Stomach (tissue), 9 donors: ENCODE measurements around the gene TCTN3. TPM values are rescaled to one million over a fixed set of nuclear protein-coding genes. Genes with fewer than 3 reads are reported as not detected.

ENCODE experiments used
- DNase-seq, 2 donors: peaks; one replicate each; pipeline versions ENCODE4 v3.0.0 to v3.0.0-alpha.2; 2013 to 2019
- H3K27ac ChIP-seq, 5 donors: fragments of 200-600 bp in 4 of 5; sonication (generic) in 4 of 5; one replicate each; pipeline ENCODE4 v1.5.1; 2013 to 2019; ENCODE audit warnings: mild to moderate bottlenecking in 1 of 5, moderate library complexity in 1 of 5
- H3K27me3 ChIP-seq, 3 donors: fragments of 200-600 bp; sonication (generic); one replicate each; pipeline ENCODE4 v1.5.1; 2017 to 2019; ENCODE audit warnings: mixed run types in 1 of 3
- H3K36me3 ChIP-seq, 4 donors: fragments of 200-600 bp; sonication (generic); 1 replicate in 3 of 4; 2 replicates in 1 of 4; pipeline ENCODE4 v1.5.1; 2016 to 2019
- H3K4me1 ChIP-seq, 4 donors: fragments of 200-600 bp; sonication (generic); one replicate each; pipeline ENCODE4 v1.5.1; 2016 to 2019
- H3K4me3 ChIP-seq, 4 donors: fragments of 200-600 bp; sonication (generic) in 3 of 4; one replicate each; pipeline ENCODE4 v1.5.1; 2016 to 2019; ENCODE audit warnings: mild to moderate bottlenecking in 1 of 4
- H3K9me3 ChIP-seq, 4 donors: fragments of 200-600 bp; sonication (generic); one replicate each; pipeline ENCODE4 v1.5.1; 2016 to 2019
- EP300 ChIP-seq: sonication (generic); formaldehyde crosslinking; IDR thresholded peaks from one replicate; pipeline ENCODE4 v1.6.1; 2017; ENCODE audit warnings: antibody characterized with exemption
- POLR2A ChIP-seq, 4 donors: fragments of 450-650 bp; IDR thresholded peaks; one replicate each; pipeline ENCODE4 v1.6.1; 2016; ENCODE audit warnings: antibody characterized with exemption in 4 of 4, control low read depth in 2 of 4, mild to moderate bottlenecking in 1 of 4, moderate library complexity in 1 of 4
- POLR2AphosphoS5 ChIP-seq, 3 donors: sonication (generic); formaldehyde crosslinking; IDR thresholded peaks; one replicate each; pipeline ENCODE4 v1.6.1; 2016; ENCODE audit warnings: antibody characterized with exemption in 3 of 3
- WGBS, 5 donors: extraction: QIAGEN DNeasy Blood & Tissue Kit in 3 of 5; methylation state at CpG; one replicate each; pipeline versions ENCODE4 v1.1.5 to v1.1.7; 2013 to 2018; 5-methylcytosine and 5-hydroxymethylcytosine counted together
- intact Hi-C: fragments of 100-400 bp; cut with DNase I; formaldehyde crosslinking; loops from one replicate; pipeline ENCODE4 v1.15.1; 2023; ENCODE audit warnings: low total_unique reads
- polyA plus RNA-seq, 3 donors: library from polyadenylated mRNA; stranded (reverse); fragments of 200-250 nt; gene quantifications; one replicate each; pipeline ENCODE4 v1.2.3, GENCODE V29; 2013
- total RNA-seq, 5 donors: library from RNA; depleted of rRNA; stranded (reverse); fragments of >200 nt; gene quantifications; one replicate each; pipeline versions ENCODE4 v1.1.0 to v1.2.3, GENCODE V29; 2014 to 2016
- TF ChIP-seq, protein P1 (sequence below), 7 experiments: fragments of 450-650 bp in 4 of 7; fragments of 200-600 bp in 3 of 7; sonication (generic) in 3 of 7; IDR thresholded peaks; one replicate each; pipeline ENCODE4 v1.5.1; 2016 to 2019; ENCODE audit warnings: antibody characterized with exemption in 7 of 7, control low read depth in 2 of 7, mild to moderate bottlenecking in 1 of 7
- donor health status: healthy with polysubstance abuse.
- donor health status: Bipolar disorder and iron deficiency.
- donor health status: healthy.

TCTN3 gene
- total and polyA plus RNA-seq, 8 donors, result 1.2 to 31.6 (median 9.7) TPM

DNA sequence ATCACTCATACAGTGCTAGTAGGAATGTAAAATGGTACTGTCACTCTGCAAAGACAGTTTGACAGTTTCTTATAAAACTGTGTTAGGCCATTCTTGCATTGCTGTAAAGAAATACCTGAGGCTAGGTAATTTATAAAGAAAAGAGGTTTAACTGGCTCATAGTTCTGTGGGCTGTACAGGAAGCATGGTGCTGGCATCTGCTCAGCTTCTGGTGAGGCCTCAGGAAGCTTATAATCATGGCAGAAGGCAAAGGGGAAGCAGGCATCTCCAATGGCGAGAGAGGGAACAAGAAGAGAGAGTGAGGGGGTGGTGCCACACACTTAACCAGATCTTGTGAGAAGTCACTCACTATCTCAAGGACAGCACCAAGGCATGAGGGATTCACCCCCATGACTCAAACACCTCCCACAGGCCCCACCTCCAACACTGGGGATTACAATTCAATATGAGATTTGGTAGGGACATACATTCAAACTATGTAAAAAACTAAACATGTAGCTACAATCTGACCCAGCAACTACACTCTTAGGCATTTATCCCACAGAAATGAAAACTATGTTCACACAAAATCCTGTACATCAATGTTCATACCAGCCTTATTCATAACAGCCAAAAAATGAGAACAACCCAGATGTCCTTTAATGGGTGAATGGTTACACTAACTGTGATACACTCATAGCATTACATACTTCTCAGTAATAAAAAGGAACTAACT is 42.2 kb downstream of the TCTN3 start:
- Histone ChIP-seq H3K27ac (no peak overlapping the region), H3K4me1 (peaks cover 0 to 32% (median 23%) of the 10 kb centered on the region in 4 donors), H3K4me3 (no peak overlapping the region), H3K36me3 (peaks cover 18 to 61% (median 55%) of the 10 kb centered on the region in 4 donors), H3K27me3 (no peaks in the 10 kb centered on the region), H3K9me3 (peaks cover 0 to 6% (median 0%) of the 10 kb centered on the region in 4 donors)
- no peak for DNase-seq
- intact Hi-C loops, result no loop called here
- TF ChIP-seq EP300 (no peak), POLR2A (IDR thresholded peaks at IDR 0.05) (no peak), POLR2AphosphoS5 (IDR thresholded peaks at IDR 0.05) (no peak)
- TF ChIP-seq, protein P1, sequence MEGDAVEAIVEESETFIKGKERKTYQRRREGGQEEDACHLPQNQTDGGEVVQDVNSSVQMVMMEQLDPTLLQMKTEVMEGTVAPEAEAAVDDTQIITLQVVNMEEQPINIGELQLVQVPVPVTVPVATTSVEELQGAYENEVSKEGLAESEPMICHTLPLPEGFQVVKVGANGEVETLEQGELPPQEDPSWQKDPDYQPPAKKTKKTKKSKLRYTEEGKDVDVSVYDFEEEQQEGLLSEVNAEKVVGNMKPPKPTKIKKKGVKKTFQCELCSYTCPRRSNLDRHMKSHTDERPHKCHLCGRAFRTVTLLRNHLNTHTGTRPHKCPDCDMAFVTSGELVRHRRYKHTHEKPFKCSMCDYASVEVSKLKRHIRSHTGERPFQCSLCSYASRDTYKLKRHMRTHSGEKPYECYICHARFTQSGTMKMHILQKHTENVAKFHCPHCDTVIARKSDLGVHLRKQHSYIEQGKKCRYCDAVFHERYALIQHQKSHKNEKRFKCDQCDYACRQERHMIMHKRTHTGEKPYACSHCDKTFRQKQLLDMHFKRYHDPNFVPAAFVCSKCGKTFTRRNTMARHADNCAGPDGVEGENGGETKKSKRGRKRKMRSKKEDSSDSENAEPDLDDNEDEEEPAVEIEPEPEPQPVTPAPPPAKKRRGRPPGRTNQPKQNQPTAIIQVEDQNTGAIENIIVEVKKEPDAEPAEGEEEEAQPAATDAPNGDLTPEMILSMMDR (IDR thresholded peaks at IDR 0.05), result no peak
- WGBS, 5 donors, result 87 to 100% (median 94%) methylated on average over 1 of the region's 1 CpG

DNA sequence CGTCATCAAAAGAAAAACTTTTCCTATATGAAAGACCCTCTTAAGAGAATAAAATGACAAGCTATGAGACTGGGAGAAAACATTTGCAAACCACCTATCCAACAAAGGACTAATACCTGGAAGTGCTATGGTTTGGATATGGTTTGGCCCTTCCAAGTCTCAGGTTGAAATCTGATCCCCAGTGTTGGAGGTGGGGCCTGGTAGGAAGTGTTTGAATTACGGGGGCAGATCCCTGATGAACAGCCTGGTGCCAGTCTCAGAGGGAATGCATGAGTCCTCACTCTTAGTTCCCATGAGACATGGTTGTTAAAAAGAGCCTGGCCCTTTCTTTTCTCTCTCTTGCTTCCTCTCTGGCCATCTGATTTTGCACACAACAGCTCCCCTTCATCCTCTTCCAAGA is 43.5 kb downstream of the TCTN3 start:
- H3K27me3 ChIP-seq, result no peaks in the 10 kb centered on the region
- H3K9me3 ChIP-seq, result peaks cover 0 to 6% (median 0%) of the 10 kb centered on the region in 4 donors
- H3K27ac ChIP-seq, result no peak overlapping the region
- no peak for DNase-seq
- 56 to 76% (median 67%) methylated on average over 2 of the region's 2 CpGs for WGBS, 5 donors
- peaks cover 0 to 34% (median 30%) of the 10 kb centered on the region in 4 donors for H3K4me1 ChIP-seq
- H3K36me3 ChIP-seq, result peaks cover 18 to 72% (median 66%) of the 10 kb centered on the region in 4 donors
- no peak overlapping the region for H3K4me3 ChIP-seq
- TF ChIP-seq POLR2A (IDR thresholded peaks at IDR 0.05) (no peak), POLR2AphosphoS5 (IDR thresholded peaks at IDR 0.05) (no peak), EP300 (no peak)
- TF ChIP-seq, protein P1 (IDR thresholded peaks at IDR 0.05), result no peak
- intact Hi-C loops, result no loop called here

DNA sequence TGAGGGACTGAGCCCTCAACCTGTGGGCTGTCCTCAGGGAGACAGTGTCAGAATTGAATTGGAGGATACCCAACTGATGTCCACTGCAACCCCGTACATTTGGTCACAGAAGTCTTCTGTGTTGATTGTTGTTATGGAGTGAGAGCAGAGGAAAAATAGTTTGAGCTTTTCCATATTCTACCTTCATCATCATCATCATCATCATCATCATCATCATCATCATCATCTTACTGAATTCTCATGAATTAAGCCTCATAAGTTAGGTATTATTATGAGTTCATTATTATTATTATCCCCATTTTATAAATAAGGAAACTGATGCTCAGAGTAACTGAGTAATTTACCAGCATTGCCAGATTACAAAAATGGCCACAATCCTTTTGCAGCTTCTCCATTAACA is 45.6 kb downstream of the TCTN3 start:
- Histone ChIP-seq H3K9me3 (peaks cover 0 to 6% (median 0%) of the 10 kb centered on the region in 4 donors), H3K27ac (no peak overlapping the region), H3K36me3 (peaks cover 18 to 90% (median 71%) of the 10 kb centered on the region in 4 donors), H3K4me1 (peaks cover 0 to 15% (median 12%) of the 10 kb centered on the region in 4 donors), H3K4me3 (no peak overlapping the region), H3K27me3 (no peaks in the 10 kb centered on the region)
- 90 to 98% (median 96%) methylated on average over 1 of the region's 1 CpG for WGBS, 5 donors
- no peak for DNase-seq
- intact Hi-C loops, result no loop called here
- TF ChIP-seq POLR2AphosphoS5 (IDR thresholded peaks at IDR 0.05) (no peak), EP300 (no peak), POLR2A (IDR thresholded peaks at IDR 0.05) (no peak)
- TF ChIP-seq, protein P1 (IDR thresholded peaks at IDR 0.05), result no peak

DNA sequence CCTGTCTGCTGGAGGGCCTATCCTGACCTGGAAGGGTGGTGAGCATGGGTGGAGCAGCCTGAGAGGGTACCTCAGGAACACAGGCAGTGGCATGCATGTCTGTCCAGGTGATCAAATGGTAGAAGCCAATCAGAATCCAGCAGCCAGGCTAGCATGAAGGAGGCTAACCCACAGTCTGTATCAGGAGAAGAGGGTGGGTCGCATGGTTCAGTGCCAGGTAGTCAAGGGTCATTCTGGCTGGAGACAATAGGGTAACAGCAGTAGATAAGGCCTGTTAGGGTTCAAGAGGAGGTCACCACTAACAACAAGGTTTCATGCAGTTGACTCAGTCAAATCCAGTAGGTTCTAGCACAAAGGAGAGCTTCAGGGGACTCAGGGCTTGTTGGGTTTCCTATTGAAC is 47.6 kb downstream of the TCTN3 start:
- Histone ChIP-seq H3K27me3 (no peaks in the 10 kb centered on the region), H3K36me3 (peaks cover 26 to 90% (median 72%) of the 10 kb centered on the region in 4 donors), H3K4me3 (no peak overlapping the region), H3K27ac (no peak overlapping the region), H3K9me3 (no peaks in the 10 kb centered on the region), H3K4me1 (peaks cover 0 to 15% (median 12%) of the 10 kb centered on the region in 4 donors)
- TF ChIP-seq POLR2A (IDR thresholded peaks at IDR 0.05), result no peak
- TF ChIP-seq, protein P1 (IDR thresholded peaks at IDR 0.05), result no peak
- TF ChIP-seq EP300, result no peak
- TF ChIP-seq POLR2AphosphoS5 (IDR thresholded peaks at IDR 0.05), result no peak
- DNase-seq, result peak in 1 of 2 donors; percentile 39
- 49 to 76% (median 57%) methylated on average over 1 of the region's 1 CpG for WGBS, 5 donors
- intact Hi-C loops, result no loop called here
